ENCODE data around the gene C3.
"Not testable (repeated sequence)": the region's sequence is repeated elsewhere in the genome, so short reads cannot be mapped to it uniquely, and the experiment has no call there.

Gene C3

GRCh38 chr19:6656390-6656789 lies 64.1 kb downstream of the C3 start:
- DNase-seq = not testable (repeated sequence)

- DNase-seq = peak; percentile 39
Observed at GRCh38 chr19:6654347-6655310, 65.8 kb downstream of the C3 start.

GRCh38 chr19:6652805-6653094 lies 67.7 kb downstream of the C3 start:
- no peak for DNase-seq

GRCh38 chr19:6651965-6652804 lies 68.3 kb downstream of the C3 start:
- DNase-seq = no peak

GRCh38 chr19:6649185-6649584 lies 71.3 kb downstream of the C3 start:
- no peak for DNase-seq

- no peak for DNase-seq
Observed at GRCh38 chr19:6648141-6648715, 72.2 kb downstream of the C3 start.

- no peak for DNase-seq
Observed at GRCh38 chr19:6644796-6645195, 75.7 kb downstream of the C3 start.

GRCh38 chr19:6640333-6640732 lies 80.1 kb downstream of the C3 start:
- DNase-seq = not testable (repeated sequence)

GRCh38 chr19:6639439-6639838 lies 81.0 kb downstream of the C3 start:
- DNase-seq = no peak

- not testable (repeated sequence) for DNase-seq
Observed at GRCh38 chr19:6633456-6633813, 87.0 kb downstream of the C3 start.

- not testable (repeated sequence) for DNase-seq
Observed at GRCh38 chr19:6632747-6633455, 87.5 kb downstream of the C3 start.

GRCh38 chr19:6632002-6632621 lies 88.3 kb downstream of the C3 start:
- DNase-seq = peak; percentile 44

Measured in activated effector memory CD4-positive, alpha-beta T cell treated with Interleukin-2 at 50 U/mL for 16 hours (primary cell).